Peyer's patch (tissue), 4 donors: ENCODE results near the gene CCL4L2.

Experiments used
- POLR2A ChIP-seq, 2 donors: fragments of 450-650 bp; IDR thresholded peaks; one replicate each; pipeline ENCODE4 v1.5.1; 2017; ENCODE audit warnings: antibody characterized with exemption in 2 of 2, mild to moderate bottlenecking in 2 of 2, moderate library complexity in 2 of 2
- TF ChIP-seq, protein P1 (sequence below), 6 experiments: fragments of 450-650 bp in 4 of 6; fragments of 200-600 bp in 2 of 6; sonication (generic) in 1 of 6; IDR thresholded peaks; one replicate each; pipeline ENCODE4 v1.5.1; 2017 to 2019; ENCODE audit warnings: antibody characterized with exemption in 6 of 6, mild to moderate bottlenecking in 3 of 6, moderate library complexity in 1 of 6

DNA sequence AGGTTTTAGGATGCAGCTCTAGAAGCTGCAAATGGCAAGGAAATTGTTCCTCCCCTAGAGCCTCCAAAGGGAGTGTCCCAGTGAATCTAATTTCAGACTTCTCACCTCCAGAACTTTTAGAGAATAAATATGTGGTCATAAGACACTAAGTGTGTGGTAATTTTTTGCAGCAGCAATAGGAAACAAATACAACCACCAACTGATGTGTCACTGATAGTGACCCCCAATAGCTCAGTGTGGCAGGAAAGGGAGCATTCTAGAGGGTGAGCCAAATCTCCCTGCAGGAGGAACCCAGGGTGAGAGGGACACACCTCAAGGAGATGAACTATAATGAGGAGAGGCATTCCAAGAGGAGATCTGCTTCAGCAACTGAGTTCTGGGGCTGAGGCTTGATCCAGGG is 4.1 kb downstream of the CCL4L2 start:
- TF ChIP-seq, protein P1, sequence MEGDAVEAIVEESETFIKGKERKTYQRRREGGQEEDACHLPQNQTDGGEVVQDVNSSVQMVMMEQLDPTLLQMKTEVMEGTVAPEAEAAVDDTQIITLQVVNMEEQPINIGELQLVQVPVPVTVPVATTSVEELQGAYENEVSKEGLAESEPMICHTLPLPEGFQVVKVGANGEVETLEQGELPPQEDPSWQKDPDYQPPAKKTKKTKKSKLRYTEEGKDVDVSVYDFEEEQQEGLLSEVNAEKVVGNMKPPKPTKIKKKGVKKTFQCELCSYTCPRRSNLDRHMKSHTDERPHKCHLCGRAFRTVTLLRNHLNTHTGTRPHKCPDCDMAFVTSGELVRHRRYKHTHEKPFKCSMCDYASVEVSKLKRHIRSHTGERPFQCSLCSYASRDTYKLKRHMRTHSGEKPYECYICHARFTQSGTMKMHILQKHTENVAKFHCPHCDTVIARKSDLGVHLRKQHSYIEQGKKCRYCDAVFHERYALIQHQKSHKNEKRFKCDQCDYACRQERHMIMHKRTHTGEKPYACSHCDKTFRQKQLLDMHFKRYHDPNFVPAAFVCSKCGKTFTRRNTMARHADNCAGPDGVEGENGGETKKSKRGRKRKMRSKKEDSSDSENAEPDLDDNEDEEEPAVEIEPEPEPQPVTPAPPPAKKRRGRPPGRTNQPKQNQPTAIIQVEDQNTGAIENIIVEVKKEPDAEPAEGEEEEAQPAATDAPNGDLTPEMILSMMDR (IDR thresholded peaks at IDR 0.05) = no peak
- TF ChIP-seq POLR2A (IDR thresholded peaks at IDR 0.05) = no peak
